Parathyroid adenoma (tissue), 2 donors: ENCODE results near the gene KRTAP10-1.

ENCODE experiments used
- H2AFZ ChIP-seq: fragments of 300-600 bp; sonication (generic); one replicate; pipeline ENCODE4 v1.7.0; 2017; ENCODE audit warnings: antibody characterized with exemption, mild to moderate bottlenecking
- H3K27ac ChIP-seq: fragments of 300-600 bp; sonication (generic); one replicate; pipeline ENCODE4 v1.7.0; 2017
- H3K27me3 ChIP-seq: fragments of 300-600 bp; sonication (generic); one replicate; pipeline ENCODE4 v1.7.0; 2017; ENCODE audit warnings: low read length; ENCODE audit not compliant: control insufficient read depth, insufficient read depth
- H3K36me3 ChIP-seq: fragments of 300-600 bp; sonication (generic); one replicate; pipeline ENCODE4 v1.7.0; 2017; ENCODE audit warnings: low read length; ENCODE audit not compliant: control insufficient read depth, insufficient read depth
- H3K4me1 ChIP-seq: fragments of 300-600 bp; sonication (generic); one replicate; pipeline ENCODE4 v1.7.0; 2017; ENCODE audit warnings: control low read depth
- H3K4me2 ChIP-seq: fragments of 300-600 bp; sonication (generic); one replicate; pipeline ENCODE4 v1.7.0; 2017; ENCODE audit warnings: low read length
- H3K4me3 ChIP-seq: fragments of 300-600 bp; sonication (generic); one replicate; pipeline ENCODE4 v1.7.0; 2017; ENCODE audit warnings: low read depth, low read length
- H3K79me2 ChIP-seq: fragments of 300-600 bp; sonication (generic); one replicate; pipeline ENCODE4 v1.7.0; 2017; ENCODE audit warnings: control low read depth
- H3K9ac ChIP-seq: fragments of 300-600 bp; sonication (generic); one replicate; pipeline ENCODE4 v1.7.0; 2017; ENCODE audit warnings: mild to moderate bottlenecking
- H3K9me3 ChIP-seq: fragments of 300-600 bp; sonication (generic); one replicate; pipeline ENCODE4 v1.7.0; 2017; ENCODE audit warnings: low read length; ENCODE audit not compliant: control insufficient read depth
- CTCF ChIP-seq: fragments of 300-600 bp; sonication (generic); IDR thresholded peaks from one replicate; pipeline ENCODE4 v1.7.0; 2017; ENCODE audit warnings: antibody characterized with exemption, mild to moderate bottlenecking
- donor health status: primary hyperparathyroidism.

Gene KRTAP10-1

DNA sequence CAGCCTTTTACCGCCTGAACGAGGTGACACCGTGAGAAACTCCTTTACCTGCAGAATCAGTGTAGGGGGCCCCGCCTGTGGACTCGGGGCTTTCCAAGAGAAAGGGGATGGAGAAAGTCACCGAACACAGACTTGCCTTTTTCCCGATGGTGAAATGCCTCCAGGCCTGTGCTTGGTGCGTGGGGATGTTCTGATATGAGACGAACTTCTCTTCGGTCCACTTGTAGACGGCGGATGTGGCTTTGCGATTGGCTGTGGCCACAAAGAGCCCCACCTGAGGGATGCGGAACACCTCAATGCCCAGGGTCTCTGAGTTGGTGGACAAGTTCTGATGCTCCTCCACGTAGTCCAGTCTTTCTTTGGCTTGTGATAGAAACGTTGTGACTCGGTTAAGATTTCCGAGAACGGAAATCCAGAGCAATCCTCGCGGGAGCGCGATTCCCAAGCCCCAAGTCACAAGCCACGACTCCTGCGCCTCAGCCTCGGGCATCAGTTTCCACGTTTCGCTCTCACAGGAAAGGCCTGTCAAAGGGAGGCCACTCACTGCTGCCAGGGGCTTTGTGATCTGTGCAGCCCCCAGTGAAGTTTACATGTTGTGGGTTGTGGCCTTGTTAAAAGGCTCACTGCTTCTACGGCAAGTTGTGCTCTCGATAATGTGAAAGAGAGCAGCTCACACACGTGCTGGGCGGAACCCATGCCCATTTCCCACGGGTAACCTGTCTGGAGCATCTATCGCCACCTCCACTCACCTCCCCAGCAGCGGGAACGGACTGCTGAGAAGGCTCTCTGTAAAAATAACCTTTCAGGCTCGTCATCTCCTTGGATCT is 12.6 kb downstream of the KRTAP10-1 start:
- Histone ChIP-seq H3K36me3 (no peaks in the 10 kb centered on the region), H2AFZ (no peak overlapping the region), H3K79me2 (no peaks in the 10 kb centered on the region), H3K9me3 (no peaks in the 10 kb centered on the region), H3K27me3 (no peaks in the 10 kb centered on the region), H3K4me3 (no peak overlapping the region), H3K9ac (no peak overlapping the region), H3K4me1 (no peaks in the 10 kb centered on the region), H3K27ac (no peak overlapping the region), H3K4me2 (no peak overlapping the region)
- TF ChIP-seq CTCF = no peak

- no peak overlapping the region for H2AFZ ChIP-seq
- no peaks in the 10 kb centered on the region for H3K4me1 ChIP-seq
- no peaks in the 10 kb centered on the region for H3K9me3 ChIP-seq
- H3K9ac ChIP-seq = no peak overlapping the region
- H3K27ac ChIP-seq = no peak overlapping the region
- no peak overlapping the region for H3K4me3 ChIP-seq
- no peak for TF ChIP-seq CTCF
- H3K36me3 ChIP-seq = no peaks in the 10 kb centered on the region
- H3K4me2 ChIP-seq = no peak overlapping the region
- no peaks in the 10 kb centered on the region for H3K27me3 ChIP-seq
- H3K79me2 ChIP-seq = no peaks in the 10 kb centered on the region
These were observed 13.6 kb downstream of the KRTAP10-1 start for GRCh38 chr21:44526096-44526997.

- Histone ChIP-seq H3K9ac (no peak overlapping the region), H3K4me1 (no peaks in the 10 kb centered on the region), H3K79me2 (no peaks in the 10 kb centered on the region), H3K36me3 (no peaks in the 10 kb centered on the region), H3K4me2 (no peak overlapping the region), H3K9me3 (no peaks in the 10 kb centered on the region), H3K4me3 (no peak overlapping the region), H3K27ac (no peak overlapping the region), H3K27me3 (no peaks in the 10 kb centered on the region), H2AFZ (no peak overlapping the region)
- no peak for TF ChIP-seq CTCF
These were observed 14.5 kb downstream of the KRTAP10-1 start for GRCh38 chr21:44525391-44526095.

DNA sequence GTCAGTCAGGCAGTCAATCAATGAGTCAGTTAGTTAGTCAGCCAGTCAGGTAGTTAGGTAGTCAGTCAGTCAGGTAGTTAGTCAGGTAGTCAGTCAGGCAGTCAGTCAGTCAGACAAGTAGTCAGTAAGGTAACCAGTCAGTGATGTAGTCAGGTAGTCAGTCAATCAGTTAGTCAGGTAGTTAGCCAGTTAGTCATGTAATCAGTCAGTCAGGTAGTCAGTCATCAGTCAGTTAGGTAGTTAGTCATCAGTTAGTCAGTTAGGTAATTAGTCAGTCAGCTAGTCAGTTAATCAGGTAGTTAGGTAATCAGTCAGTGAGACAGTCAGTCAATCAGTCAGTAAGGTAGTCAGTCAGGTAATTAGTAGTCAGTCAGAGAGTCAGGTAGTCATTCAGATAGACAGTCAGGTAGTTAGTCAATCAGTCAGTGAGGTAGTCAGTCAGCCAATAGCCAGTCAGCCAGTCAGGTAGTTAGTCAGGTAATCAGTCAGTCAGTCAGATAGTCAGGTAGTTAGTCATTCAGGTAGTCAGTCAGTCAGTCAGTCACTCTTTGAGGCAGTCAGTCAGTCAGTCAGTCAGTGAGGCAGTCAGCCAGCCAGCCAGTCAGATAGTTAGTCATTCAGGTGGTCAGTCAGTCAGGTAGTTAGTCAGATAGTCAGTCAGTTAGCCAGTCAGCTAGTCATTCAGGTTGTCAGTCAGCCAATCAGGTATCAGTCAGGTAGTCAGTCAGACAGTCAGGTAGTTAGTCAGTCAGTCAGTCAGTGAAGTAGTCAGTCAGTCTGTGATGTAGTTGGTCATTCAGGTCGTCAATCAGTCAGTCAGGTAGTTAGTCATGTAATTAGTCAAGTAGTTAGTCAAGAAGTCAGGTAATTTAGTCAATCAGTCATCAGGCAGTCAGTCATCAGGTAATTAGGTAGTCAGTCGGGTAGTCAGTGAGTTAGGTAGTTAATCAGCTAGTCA is 15.3 kb downstream of the KRTAP10-1 start:
- no peaks in the 10 kb centered on the region for H3K27me3 ChIP-seq
- no peaks in the 10 kb centered on the region for H3K4me1 ChIP-seq
- H3K4me2 ChIP-seq = no peak overlapping the region
- H3K27ac ChIP-seq = no peak overlapping the region
- H3K4me3 ChIP-seq = no peak overlapping the region
- no peaks in the 10 kb centered on the region for H3K79me2 ChIP-seq
- no peaks in the 10 kb centered on the region for H3K9me3 ChIP-seq
- no peak for TF ChIP-seq CTCF
- H2AFZ ChIP-seq = no peak overlapping the region
- no peak overlapping the region for H3K9ac ChIP-seq
- no peaks in the 10 kb centered on the region for H3K36me3 ChIP-seq
